Heart right ventricle (tissue), 16 donors: Measurements from ENCODE around the gene PHLDB1. TPM values are rescaled to one million over a fixed set of nuclear protein-coding genes. Genes with fewer than 3 reads are reported as not detected.

ENCODE experiments used
- ATAC-seq, 8 donors: fragments of 200-7000 bp; cut with Tn5 transposase; one replicate each; pipeline ENCODE4 v1.9.1; 2020; ENCODE audit warnings: mild to moderate bottlenecking in 8 of 8, moderate library complexity in 8 of 8, moderate number of reproducible peaks in 1 of 8
- DNase-seq, 2 donors: peaks; one replicate each; pipeline ENCODE4 v3.0.0-alpha.2; 2020
- H3K27ac ChIP-seq, 10 donors: fragments of 200-600 bp; sonication (generic) in 2 of 10; one replicate each; pipeline versions ENCODE4 v1.5.0 to v1.8.0; 2020 to 2022; ENCODE audit warnings: mild to moderate bottlenecking in 3 of 10
- H3K27me3 ChIP-seq, 7 donors: fragments of 200-600 bp; one replicate each; pipeline ENCODE4 v1.8.0; 2021 to 2022; ENCODE audit warnings: mild to moderate bottlenecking in 2 of 7
- H3K36me3 ChIP-seq, 9 donors: fragments of 200-600 bp; sonication (generic) in 1 of 9; one replicate each; pipeline versions ENCODE4 v1.5.0 to v1.8.0; 2020 to 2022; ENCODE audit warnings: mild to moderate bottlenecking in 2 of 9
- H3K4me1 ChIP-seq, 9 donors: fragments of 200-600 bp; sonication (generic) in 1 of 9; one replicate each; pipeline versions ENCODE4 v1.5.0 to v1.8.0; 2020 to 2022; ENCODE audit warnings: mild to moderate bottlenecking in 4 of 9
- H3K4me3 ChIP-seq, 10 donors: fragments of 200-600 bp; sonication (generic) in 2 of 10; one replicate each; pipeline versions ENCODE4 v1.5.0 to v1.8.0; 2020 to 2022; ENCODE audit warnings: mild to moderate bottlenecking in 7 of 10, moderate library complexity in 2 of 10
- H3K9me3 ChIP-seq, 11 donors: fragments of 200-600 bp in 10 of 11; sonication (generic) in 2 of 11; one replicate each; pipeline versions ENCODE4 v1.5.0 to v1.8.0; 2013 to 2022; ENCODE audit warnings: mild to moderate bottlenecking in 2 of 11, control low read depth in 1 of 11, moderate library complexity in 1 of 11
- WGBS, 2 donors: extraction: QIAGEN DNeasy Blood & Tissue Kit; methylation state at CpG; one replicate each; pipeline ENCODE4 v1.1.7; 2013; ENCODE audit warnings: inconsistent platforms in 1 of 2; 5-methylcytosine and 5-hydroxymethylcytosine counted together
- intact Hi-C, 10 donors: fragments of 100-400 bp; cut with DNase I; formaldehyde crosslinking; loops; one replicate each; pipeline versions ENCODE4 v1.11.1 to v1.14.2; 2022
- long read RNA-seq, 3 donors: library from polyadenylated mRNA; unstranded; transcript quantifications; one replicate each; pipeline ENCODE4 v2.0.0, GENCODE V29; 2020 to 2021
- polyA plus RNA-seq, 2 donors: library from polyadenylated mRNA; stranded (reverse); fragments of 200-250 nt; gene quantifications; one replicate each; pipeline ENCODE4 v1.2.3, GENCODE V29; 2013
- total RNA-seq, 10 donors: library from RNA; stranded (reverse); fragmentation: NEBNext Ultra II Directional in 3 of 10; extraction: Animal tissue kit (Norgen Biotek cat#: 25700) in 3 of 10; gene quantifications; one replicate each; pipeline versions ENCODE4 v1.2.1 to v1.2.4, GENCODE V29; 2021 to 2023
- TF ChIP-seq, protein P1 (sequence below), 9 donors: fragments of 200-600 bp; sonication (generic) in 2 of 9; IDR thresholded peaks; one replicate each; pipeline versions ENCODE4 v1.5.0 to v1.8.0; 2021 to 2022; ENCODE audit warnings: antibody characterized with exemption in 9 of 9, mild to moderate bottlenecking in 5 of 9, moderate library complexity in 1 of 9
- donor health status: Arrhythmogenic right ventricular cardiomyopathy.
- donor health status: ischemic (EF 13 %, LVEDD 7.1; RV severe dilation, severe dysfunction).
- donor health status: healthy with polysubstance abuse.
- donor health status: DM: no; HTN: yes; CAD: no.
- donor health status: DM: no; HTN: no; CAD: no.
- donor health status: ischemic (EF 25% LVEDD 6.9; RV normal size, moderate dysfunction).
- donor health status: ischemic (EF 25% LVEDD 5.7; RV mildly dilated, moderate dysfunction).
- donor health status: healthy.
- donor health status: DM: yes; HTN: yes; CAD: no.
- donor health status: Ischemic cardiomyopathy.
- donor health status: ischemic (EF 35%, LVEDD 5.7; RV mildly dilated, moderate dysfunction).
- donor health status: nonischemic (EF 11% LVEDD 7.7; RV severe dilation, severe dysfunction).
- donor health status: DM: yes; HTN: yes; CAD: no.
- donor health status: PGD.
- donor health status: ischemic (EF 29% LVEDD 5.4; RV normal size, mild dysfunction).
- donor health status: nonischemic (EF 23%, LVEDD 6.1; RV moderate dilation, normal function).

The PHLDB1 gene
- 100 to 1,000 TPM in 9 of 10 donors, 10 to 100 TPM in 1; 81.9 to 125 (median 114) TPM for total RNA-seq
- polyA plus RNA-seq = 100 to 1,000 TPM in 1 of 2 donors, 10 to 100 TPM in 1; 74.9 to 259 TPM
- long read RNA-seq, donor 1, partial matches to known transcripts = 43 of 73 reads
- long read RNA-seq, donor 1, other reads (novel, unspliced or antisense) = 26 of 73 reads
- long read RNA-seq, donor 2, full-length matches to known transcripts = 2 of 80 reads
- long read RNA-seq, donor 2, partial matches to known transcripts = 45 of 80 reads
- long read RNA-seq, donor 2, other reads (novel, unspliced or antisense) = 33 of 80 reads
- long read RNA-seq, donor 3, full-length matches to known transcripts = 11 of 196 reads
- long read RNA-seq, donor 3, partial matches to known transcripts = 156 of 196 reads
- long read RNA-seq, donor 3, other reads (novel, unspliced or antisense) = 29 of 196 reads

- Histone ChIP-seq H3K27ac (peak within 1 kb of the TSS; percentile 94 to 99 (median 97)), H3K4me1 (peaks cover 10 to 83% (median 44%) of the 10 kb centered on the region in 9 donors), H3K9me3 (no peaks in the 10 kb centered on the region), H3K27me3 (peaks cover 0 to 55% (median 0%) of the 10 kb centered on the region in 7 donors), H3K36me3 (peaks cover 0 to 10% (median 0%) of the 10 kb centered on the region in 9 donors), H3K4me3 (peak within 1 kb of the TSS; percentile 65 to 97 (median 92))
- ATAC-seq (peak; percentile 23 to 63 (median 51)), DNase-seq (peak; percentile 76 to 79)
- WGBS, 2 donors = 0% methylated on average over 70 to 72 of the region's 72 CpGs
- TF ChIP-seq, protein P1, sequence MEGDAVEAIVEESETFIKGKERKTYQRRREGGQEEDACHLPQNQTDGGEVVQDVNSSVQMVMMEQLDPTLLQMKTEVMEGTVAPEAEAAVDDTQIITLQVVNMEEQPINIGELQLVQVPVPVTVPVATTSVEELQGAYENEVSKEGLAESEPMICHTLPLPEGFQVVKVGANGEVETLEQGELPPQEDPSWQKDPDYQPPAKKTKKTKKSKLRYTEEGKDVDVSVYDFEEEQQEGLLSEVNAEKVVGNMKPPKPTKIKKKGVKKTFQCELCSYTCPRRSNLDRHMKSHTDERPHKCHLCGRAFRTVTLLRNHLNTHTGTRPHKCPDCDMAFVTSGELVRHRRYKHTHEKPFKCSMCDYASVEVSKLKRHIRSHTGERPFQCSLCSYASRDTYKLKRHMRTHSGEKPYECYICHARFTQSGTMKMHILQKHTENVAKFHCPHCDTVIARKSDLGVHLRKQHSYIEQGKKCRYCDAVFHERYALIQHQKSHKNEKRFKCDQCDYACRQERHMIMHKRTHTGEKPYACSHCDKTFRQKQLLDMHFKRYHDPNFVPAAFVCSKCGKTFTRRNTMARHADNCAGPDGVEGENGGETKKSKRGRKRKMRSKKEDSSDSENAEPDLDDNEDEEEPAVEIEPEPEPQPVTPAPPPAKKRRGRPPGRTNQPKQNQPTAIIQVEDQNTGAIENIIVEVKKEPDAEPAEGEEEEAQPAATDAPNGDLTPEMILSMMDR (IDR thresholded peaks at IDR 0.05) = peak; percentile 11 to 72 (median 58)
- intact Hi-C loops = loop anchor here in 4 of 10 donors (1.0 to 5.0 kb wide), 4 partner anchors 35 to 185 kb away; partner anchors contain the start of genes ARCN1 (in 2 of the 4) and DDX6 (in 1 of the 4)
Measured at GRCh38 chr11:118607401-118608359, at the start of gene PHLDB1. PHLDB1 (plus strand) TSS chr11:118607615; CDS start chr11:118613837, 6,222 bp downstream.

GRCh38 chr11:118560806-118561205 is 46.6 kb upstream of the PHLDB1 start:
- Histone ChIP-seq H3K4me1 (peaks cover 0 to 13% (median 6%) of the 10 kb centered on the region in 9 donors), H3K9me3 (no peaks in the 10 kb centered on the region), H3K36me3 (peaks cover 0 to 61% (median 15%) of the 10 kb centered on the region in 9 donors), H3K27me3 (no peaks in the 10 kb centered on the region), H3K27ac (no peak overlapping the region), H3K4me3 (no peak overlapping the region)
- ATAC-seq (no peak), DNase-seq (no peak)
- WGBS, 2 donors = 90 to 92% methylated on average over 4 of the region's 4 CpGs
- intact Hi-C loops = no loop called here
- TF ChIP-seq, protein P1 (IDR thresholded peaks at IDR 0.05) = no peak

GRCh38 chr11:118565051-118565450 is 42.4 kb upstream of the PHLDB1 start:
- WGBS, 2 donors = 24 to 28% methylated on average over 5 of the region's 5 CpGs
- no peaks in the 10 kb centered on the region for H3K27me3 ChIP-seq
- TF ChIP-seq, protein P1 (IDR thresholded peaks at IDR 0.05) = no peak
- peak; percentile 18 to 56 (median 36) for ATAC-seq
- H3K27ac ChIP-seq = peak overlapping the region in 6 of 10 donors; percentile 71 to 84 (median 82)
- H3K36me3 ChIP-seq = peaks cover 0 to 18% (median 0%) of the 10 kb centered on the region in 9 donors
- peaks cover 0 to 17% (median 7%) of the 10 kb centered on the region in 9 donors for H3K4me1 ChIP-seq
- H3K4me3 ChIP-seq = peak overlapping the region in 8 of 10 donors; percentile 46 to 75 (median 65)
- peak; percentile 19 to 21 for DNase-seq
- no peaks in the 10 kb centered on the region for H3K9me3 ChIP-seq
- intact Hi-C loops = loop anchor here in 1 of 10 donors (5.0 kb wide), 1 partner anchor 33 kb away; the partner anchor contains the start of gene TMEM25
